Measurements from ENCODE around the gene LAMC3.
"Not testable (repeated sequence)": the region's sequence is repeated elsewhere in the genome, so short reads cannot be mapped to it uniquely, and the experiment has no call there.

Gene LAMC3

GRCh38 chr9:130995086-130996011 lies 13.6 kb upstream of the LAMC3 start:
- peaks cover 8% of the 10 kb centered on the region for H3K27me3 ChIP-seq (ENCODE audit: control insufficient read depth, insufficient read depth, low read length)
- no peak overlapping the region for H3K4me3 ChIP-seq (ENCODE audit: low read length)
- H3K9me3 ChIP-seq (ENCODE audit: control insufficient read depth, low read depth, low read length): no peaks in the 10 kb centered on the region
- H3K4me1 ChIP-seq (ENCODE audit: control insufficient read depth, low read depth, low read length): peaks cover 6% of the 10 kb centered on the region
- H3K9ac ChIP-seq (ENCODE audit: low read length): no peak overlapping the region
- H3K27ac ChIP-seq (ENCODE audit: low read length): no peak overlapping the region
- H3K36me3 ChIP-seq (ENCODE audit: control insufficient read depth, low read depth, low read length): no peaks in the 10 kb centered on the region

- peaks cover 8% of the 10 kb centered on the region for H3K27me3 ChIP-seq (ENCODE audit: control insufficient read depth, insufficient read depth, low read length)
- no peak overlapping the region for H3K9ac ChIP-seq (ENCODE audit: low read length)
- H3K4me3 ChIP-seq (ENCODE audit: low read length): no peak overlapping the region
- H3K27ac ChIP-seq (ENCODE audit: low read length): no peak overlapping the region
- no peaks in the 10 kb centered on the region for H3K36me3 ChIP-seq (ENCODE audit: control insufficient read depth, low read depth, low read length)
- H3K4me1 ChIP-seq (ENCODE audit: control insufficient read depth, low read depth, low read length): peaks cover 6% of the 10 kb centered on the region
- no peaks in the 10 kb centered on the region for H3K9me3 ChIP-seq (ENCODE audit: control insufficient read depth, low read depth, low read length)
Measured at GRCh38 chr9:130996205-130996604, 12.8 kb upstream of the LAMC3 start.

GRCh38 chr9:130996676-130997394 lies 12.1 kb upstream of the LAMC3 start:
- Histone ChIP-seq H3K9me3 (ENCODE audit: control insufficient read depth, low read depth, low read length) (no peaks in the 10 kb centered on the region), H3K4me3 (ENCODE audit: low read length) (no peak overlapping the region), H3K27me3 (ENCODE audit: control insufficient read depth, insufficient read depth, low read length) (peaks cover 8% of the 10 kb centered on the region), H3K36me3 (ENCODE audit: control insufficient read depth, low read depth, low read length) (no peaks in the 10 kb centered on the region), H3K9ac (ENCODE audit: low read length) (no peak overlapping the region), H3K4me1 (ENCODE audit: control insufficient read depth, low read depth, low read length) (no peaks in the 10 kb centered on the region), H3K27ac (ENCODE audit: low read length) (no peak overlapping the region)

- Histone ChIP-seq H3K4me1 (ENCODE audit: control insufficient read depth, low read depth, low read length) (no peaks in the 10 kb centered on the region), H3K27ac (ENCODE audit: low read length) (no peak overlapping the region), H3K27me3 (ENCODE audit: control insufficient read depth, insufficient read depth, low read length) (peaks cover 8% of the 10 kb centered on the region), H3K36me3 (ENCODE audit: control insufficient read depth, low read depth, low read length) (no peaks in the 10 kb centered on the region), H3K9ac (ENCODE audit: low read length) (no peak overlapping the region), H3K9me3 (ENCODE audit: control insufficient read depth, low read depth, low read length) (no peaks in the 10 kb centered on the region), H3K4me3 (ENCODE audit: low read length) (no peak overlapping the region)
Measured at GRCh38 chr9:130997395-130997684, 11.6 kb upstream of the LAMC3 start.

GRCh38 chr9:130997925-130998596 lies 10.9 kb upstream of the LAMC3 start:
- no peaks in the 10 kb centered on the region for H3K9me3 ChIP-seq (ENCODE audit: control insufficient read depth, low read depth, low read length)
- H3K4me1 ChIP-seq (ENCODE audit: control insufficient read depth, low read depth, low read length): no peaks in the 10 kb centered on the region
- peaks cover 8% of the 10 kb centered on the region for H3K27me3 ChIP-seq (ENCODE audit: control insufficient read depth, insufficient read depth, low read length)
- H3K27ac ChIP-seq (ENCODE audit: low read length): no peak overlapping the region
- no peak overlapping the region for H3K9ac ChIP-seq (ENCODE audit: low read length)
- no peaks in the 10 kb centered on the region for H3K36me3 ChIP-seq (ENCODE audit: control insufficient read depth, low read depth, low read length)
- H3K4me3 ChIP-seq (ENCODE audit: low read length): no peak overlapping the region

GRCh38 chr9:130998597-130999244 lies 10.3 kb upstream of the LAMC3 start:
- Histone ChIP-seq H3K9ac (ENCODE audit: low read length) (no peak overlapping the region), H3K27me3 (ENCODE audit: control insufficient read depth, insufficient read depth, low read length) (peaks cover 8% of the 10 kb centered on the region)

GRCh38 chr9:130999245-130999623 lies 9.7 kb upstream of the LAMC3 start:
- Histone ChIP-seq H3K27me3 (ENCODE audit: control insufficient read depth, insufficient read depth, low read length) (peaks cover 8% of the 10 kb centered on the region), H3K9ac (ENCODE audit: low read length) (no peak overlapping the region), H3K4me1 (ENCODE audit: control insufficient read depth, low read depth, low read length) (no peaks in the 10 kb centered on the region), H3K36me3 (ENCODE audit: control insufficient read depth, low read depth, low read length) (no peaks in the 10 kb centered on the region), H3K9me3 (ENCODE audit: control insufficient read depth, low read depth, low read length) (no peaks in the 10 kb centered on the region), H3K4me3 (ENCODE audit: low read length) (no peak overlapping the region), H3K27ac (ENCODE audit: low read length) (no peak overlapping the region)

More at GRCh38 chr9:130998597-130999244, 10.3 kb upstream of the LAMC3 start:
- no peaks in the 10 kb centered on the region for H3K36me3 ChIP-seq (ENCODE audit: control insufficient read depth, low read depth, low read length)
- H3K9me3 ChIP-seq (ENCODE audit: control insufficient read depth, low read depth, low read length): no peaks in the 10 kb centered on the region
- H3K4me1 ChIP-seq (ENCODE audit: control insufficient read depth, low read depth, low read length): no peaks in the 10 kb centered on the region
- no peak overlapping the region for H3K4me3 ChIP-seq (ENCODE audit: low read length)
- no peak overlapping the region for H3K27ac ChIP-seq (ENCODE audit: low read length)

GRCh38 chr9:131000526-131000925 lies 8.4 kb upstream of the LAMC3 start:
- not testable (repeated sequence) for H3K4me1 ChIP-seq (ENCODE audit: control insufficient read depth, low read depth, low read length); H3K36me3 ChIP-seq (ENCODE audit: control insufficient read depth, low read depth, low read length); H3K9ac ChIP-seq (ENCODE audit: low read length); H3K27me3 ChIP-seq (ENCODE audit: control insufficient read depth, insufficient read depth, low read length); H3K4me3 ChIP-seq (ENCODE audit: low read length); H3K27ac ChIP-seq (ENCODE audit: low read length); H3K9me3 ChIP-seq (ENCODE audit: control insufficient read depth, low read depth, low read length)

- H3K27me3 ChIP-seq (ENCODE audit: control insufficient read depth, insufficient read depth, low read length): peaks cover 8% of the 10 kb centered on the region
- H3K4me3 ChIP-seq (ENCODE audit: low read length): no peak overlapping the region
- H3K9me3 ChIP-seq (ENCODE audit: control insufficient read depth, low read depth, low read length): no peaks in the 10 kb centered on the region
Measured at GRCh38 chr9:131001021-131001420, 8.0 kb upstream of the LAMC3 start.

GRCh38 chr9:131001990-131002389 lies 7.0 kb upstream of the LAMC3 start:
- peaks cover 8% of the 10 kb centered on the region for H3K27me3 ChIP-seq (ENCODE audit: control insufficient read depth, insufficient read depth, low read length)
- H3K27ac ChIP-seq (ENCODE audit: low read length): no peak overlapping the region
- H3K36me3 ChIP-seq (ENCODE audit: control insufficient read depth, low read depth, low read length): no peaks in the 10 kb centered on the region
- no peaks in the 10 kb centered on the region for H3K4me1 ChIP-seq (ENCODE audit: control insufficient read depth, low read depth, low read length)
- H3K9me3 ChIP-seq (ENCODE audit: control insufficient read depth, low read depth, low read length): no peaks in the 10 kb centered on the region
- H3K9ac ChIP-seq (ENCODE audit: low read length): no peak overlapping the region
- no peak overlapping the region for H3K4me3 ChIP-seq (ENCODE audit: low read length)

More at GRCh38 chr9:131001021-131001420, 8.0 kb upstream of the LAMC3 start:
- H3K27ac ChIP-seq (ENCODE audit: low read length): no peak overlapping the region
- no peaks in the 10 kb centered on the region for H3K4me1 ChIP-seq (ENCODE audit: control insufficient read depth, low read depth, low read length)
- no peak overlapping the region for H3K9ac ChIP-seq (ENCODE audit: low read length)
- H3K36me3 ChIP-seq (ENCODE audit: control insufficient read depth, low read depth, low read length): no peaks in the 10 kb centered on the region

- Histone ChIP-seq H3K4me1 (ENCODE audit: control insufficient read depth, low read depth, low read length) (peaks cover 6% of the 10 kb centered on the region), H3K9me3 (ENCODE audit: control insufficient read depth, low read depth, low read length) (no peaks in the 10 kb centered on the region), H3K27ac (ENCODE audit: low read length) (no peak overlapping the region), H3K9ac (ENCODE audit: low read length) (no peak overlapping the region), H3K27me3 (ENCODE audit: control insufficient read depth, insufficient read depth, low read length) (peaks cover 20% of the 10 kb centered on the region), H3K4me3 (ENCODE audit: low read length) (no peak overlapping the region), H3K36me3 (ENCODE audit: control insufficient read depth, low read depth, low read length) (no peaks in the 10 kb centered on the region)
Measured at GRCh38 chr9:131006601-131007000, 2.4 kb upstream of the LAMC3 start.
